Left colon (tissue), 2 donors: ENCODE results near the gene HYDIN. TPM values are rescaled to one million over a fixed set of nuclear protein-coding genes. Genes with fewer than 3 reads are reported as not detected.
A peak's percentile ranks its signal among the peaks of the same experiment; 100 is the strongest.

Source experiments
- ATAC-seq: fragments of 200-7000 bp; cut with Tn5 transposase; one replicate; pipeline ENCODE4 v1.9.1; 2020; ENCODE audit warnings: mild to moderate bottlenecking, moderate library complexity
- DNase-seq, 2 donors: peaks; one replicate each; pipeline ENCODE4 v3.0.0-alpha.2; 2020
- intact Hi-C, 2 donors: fragments of 100-400 bp; cut with DNase I in 1 of 2; cut with micrococcal nuclease in 1 of 2; formaldehyde crosslinking; loops; one replicate each; pipeline versions ENCODE4 v1.11.2 to v1.14.0; 2022; cut with DNase I, micrococcal nuclease
- total RNA-seq, 2 donors: library from RNA; stranded (reverse); fragmentation: NEBNext Ultra II Directional; extraction: Animal tissue kit (Norgen Biotek cat#: 25700); gene quantifications; one replicate each; pipeline ENCODE4 v1.2.1, GENCODE V29; 2021
- donor health status: DM: no; HTN: no; CAD: no.
- donor health status: DM: yes; HTN: yes; CAD: no.

HYDIN gene
- total RNA-seq, 2 donors from 2014 or later = 0.67 to 1.9 TPM

DNA sequence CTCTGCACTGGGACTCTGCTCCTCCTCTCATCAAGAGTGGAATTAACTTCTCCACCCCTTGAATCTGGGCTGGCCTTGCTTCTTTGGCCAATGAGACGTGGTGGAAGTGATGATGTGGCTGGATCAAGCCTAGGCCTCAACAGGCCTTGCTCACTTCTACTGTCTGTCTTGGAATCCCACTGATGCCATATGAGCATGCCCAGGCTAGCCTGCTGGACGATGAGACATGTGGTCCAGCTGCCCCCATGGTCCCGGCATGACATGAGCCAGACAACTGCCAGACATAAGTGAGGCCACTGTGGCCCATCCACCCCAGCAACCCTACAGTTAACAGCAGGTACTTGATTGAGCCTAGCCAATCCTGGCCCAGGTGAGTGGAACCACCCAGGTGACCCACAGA, 448.3 kb downstream of the HYDIN start:
- DNase-seq = no peak
- no peak for ATAC-seq
- intact Hi-C loops = no loop called here

DNA sequence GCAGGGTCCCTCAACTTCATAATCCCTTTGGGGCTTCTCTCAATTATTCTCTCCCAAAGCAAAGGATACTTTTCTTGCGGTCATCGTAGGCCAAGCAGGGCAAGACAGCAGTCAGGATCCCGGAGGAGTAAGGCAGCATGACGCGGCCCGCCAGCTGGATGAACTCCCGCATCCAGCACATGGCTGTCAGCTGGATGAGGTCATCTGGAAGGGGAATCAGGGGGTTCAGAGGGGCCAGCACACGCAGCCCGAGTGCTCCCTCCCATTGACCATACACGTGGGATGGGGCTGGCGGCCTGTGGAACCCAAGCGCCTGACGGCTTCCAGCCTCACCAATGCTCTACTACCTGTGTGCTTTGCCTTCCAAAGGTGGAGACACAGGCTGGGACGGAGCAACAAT, 448.7 kb downstream of the HYDIN start:
- no peak for DNase-seq
- intact Hi-C loops = no loop called here
- no peak for ATAC-seq

DNA sequence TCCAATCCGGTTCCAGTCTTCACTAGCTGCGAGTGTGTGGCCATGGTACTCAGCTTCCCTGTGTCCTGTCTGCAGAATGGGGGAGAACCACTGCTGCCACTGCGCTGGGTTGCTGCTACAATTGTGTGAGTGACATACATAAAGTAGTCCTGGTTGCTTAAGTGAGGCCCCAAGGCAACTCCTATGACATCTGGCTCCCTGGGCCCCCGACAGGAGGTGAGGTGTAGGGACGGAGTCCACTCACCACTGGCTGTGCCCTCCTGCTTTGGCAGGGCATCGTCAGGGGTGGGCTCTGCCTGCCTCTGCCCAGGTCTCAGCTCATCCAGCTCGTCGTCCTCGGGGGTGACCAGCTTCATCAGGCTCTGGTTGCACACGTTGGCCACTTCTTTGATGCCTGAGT, 450.0 kb downstream of the HYDIN start:
- intact Hi-C loops = no loop called here
- ATAC-seq = no peak

DNA sequence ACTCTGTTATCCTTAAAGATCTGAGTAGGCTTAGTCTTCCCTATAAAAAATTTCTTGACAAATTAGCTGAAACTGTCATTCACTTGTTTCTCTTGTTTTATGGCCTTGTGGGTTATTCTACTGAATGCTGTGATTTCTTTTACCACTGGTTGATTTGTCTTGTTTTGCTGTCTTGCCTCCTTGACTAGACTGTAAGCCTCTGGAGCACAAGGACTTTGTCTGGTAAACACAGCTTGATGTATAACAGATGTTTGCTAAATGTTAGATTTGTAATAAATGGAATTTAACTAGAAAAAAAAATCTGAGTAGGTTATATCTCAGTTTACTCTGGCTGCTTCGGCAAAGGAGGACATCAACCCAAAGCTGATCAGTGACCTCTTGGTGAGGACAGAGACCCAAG, 451.2 kb downstream of the HYDIN start:
- no peak for DNase-seq
- intact Hi-C loops = no loop called here
- no peak for ATAC-seq

More for the DNA sequence above, 450.0 kb downstream of the HYDIN start:
- DNase-seq = no peak

DNA sequence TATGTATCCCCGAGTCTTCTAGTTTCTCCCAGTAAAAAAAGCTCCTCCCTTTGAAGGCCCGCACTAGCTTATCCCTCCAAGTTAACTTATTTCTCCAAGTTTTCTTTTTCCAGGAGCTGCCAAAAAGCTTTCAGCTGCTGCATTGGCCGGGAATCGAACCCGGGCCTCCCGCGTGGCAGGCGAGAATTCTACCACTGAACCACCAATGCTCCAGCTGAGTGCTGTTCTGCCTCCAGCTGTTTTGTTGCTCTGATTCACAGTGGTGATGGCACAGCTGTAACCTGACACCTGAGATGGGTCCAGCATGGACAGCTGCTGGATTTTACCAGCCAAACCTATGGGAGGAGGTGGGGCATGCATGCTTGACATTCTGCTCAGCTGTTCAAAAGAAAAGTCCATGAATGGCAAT, 451.6 kb downstream of the HYDIN start:
- DNase-seq (peak in 1 of 2 donors; percentile 21), ATAC-seq (no peak)
- intact Hi-C loops = no loop called here

DNA sequence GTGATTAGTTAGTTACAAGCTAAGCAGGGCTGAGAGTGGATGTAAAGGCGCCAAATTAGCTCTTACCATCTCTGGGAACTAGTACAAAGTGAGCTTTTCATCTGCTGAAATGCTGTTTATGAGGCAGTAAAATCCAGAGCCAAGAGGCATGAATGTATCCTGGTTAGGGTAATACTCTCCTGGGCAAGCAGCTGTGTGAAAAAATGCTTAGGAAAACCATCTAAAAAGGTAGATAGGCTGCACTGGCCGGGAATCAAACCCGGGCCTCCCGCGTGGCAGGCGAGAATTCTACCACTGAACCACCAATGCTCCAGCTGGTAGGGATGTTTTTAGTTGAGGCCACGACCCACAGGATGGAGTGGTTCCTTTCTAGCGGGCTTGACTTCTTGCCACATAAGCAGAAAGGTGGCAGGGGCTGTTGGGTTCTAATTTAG, 452.5 kb downstream of the HYDIN start:
- ATAC-seq (no peak), DNase-seq (no peak)
- intact Hi-C loops = no loop called here

DNA sequence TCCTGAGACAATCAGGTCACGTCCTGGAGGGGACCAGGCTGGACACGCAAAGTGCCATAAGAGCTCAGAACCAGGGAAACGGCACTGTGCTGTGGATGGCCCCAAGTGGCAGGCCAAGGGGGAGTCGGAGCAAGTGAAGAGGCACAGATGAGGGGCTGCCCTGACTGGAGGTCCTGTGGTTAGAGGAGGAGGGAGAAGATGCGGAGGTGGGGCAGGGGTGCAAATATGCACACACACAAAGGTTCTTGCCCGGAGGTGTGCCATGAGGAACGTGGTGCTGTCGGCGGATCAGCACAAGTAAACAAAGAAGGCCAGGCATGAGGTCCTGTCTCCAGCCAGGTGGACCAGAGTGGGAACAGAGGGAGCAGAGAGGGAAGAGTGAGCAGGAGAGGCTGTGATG, 453.0 kb downstream of the HYDIN start:
- no peak for ATAC-seq
- DNase-seq = no peak

DNA sequence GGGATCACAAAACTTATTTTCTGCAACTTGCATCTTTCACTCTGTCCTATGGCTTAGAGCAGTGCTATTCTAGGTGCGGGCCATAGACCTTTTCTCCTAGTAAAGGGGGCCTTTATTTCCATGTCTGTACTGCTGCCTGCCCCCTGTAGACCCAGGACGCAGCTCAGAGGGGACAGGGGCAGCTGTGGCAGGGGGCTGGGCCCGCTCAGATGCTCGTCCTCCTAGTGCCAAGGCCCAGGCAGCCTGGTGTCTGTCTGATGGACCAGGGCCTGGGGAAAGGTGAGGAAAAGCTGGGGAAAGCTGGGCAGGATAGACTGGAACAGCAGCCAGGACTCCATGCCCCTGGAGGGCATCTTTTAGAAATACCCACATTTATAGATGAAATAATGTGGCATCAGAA, 455.1 kb downstream of the HYDIN start:
- intact Hi-C loops = no loop called here
- no peak for ATAC-seq
- no peak for DNase-seq

More for the DNA sequence above, 453.0 kb downstream of the HYDIN start:
- intact Hi-C loops = no loop called here

DNA sequence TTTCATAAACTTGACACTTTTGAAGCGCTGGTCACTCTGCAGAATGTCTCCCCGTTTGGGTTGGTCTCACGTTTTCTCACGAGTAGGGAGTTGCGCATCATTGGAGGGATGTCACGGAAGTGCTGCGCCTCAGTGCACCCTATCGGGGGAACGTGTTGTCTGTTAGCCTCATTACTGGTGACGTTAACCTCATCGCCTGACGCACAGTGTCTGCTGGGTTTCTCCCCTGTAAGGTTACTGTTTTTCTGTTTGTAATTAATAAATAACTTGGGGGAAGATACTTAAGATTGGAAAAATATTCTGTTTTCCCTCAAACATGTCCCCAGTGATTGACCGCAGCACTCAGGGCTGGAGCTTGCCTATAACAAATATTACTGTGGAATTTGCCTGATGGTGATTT, 456.3 kb downstream of the HYDIN start:
- intact Hi-C loops = loop anchor here in 1 of 2 donors (5.0 kb wide), 1 partner anchor 97 kb away; no protein-coding TSS in a partner anchor
- DNase-seq (no peak), ATAC-seq (no peak)

DNA sequence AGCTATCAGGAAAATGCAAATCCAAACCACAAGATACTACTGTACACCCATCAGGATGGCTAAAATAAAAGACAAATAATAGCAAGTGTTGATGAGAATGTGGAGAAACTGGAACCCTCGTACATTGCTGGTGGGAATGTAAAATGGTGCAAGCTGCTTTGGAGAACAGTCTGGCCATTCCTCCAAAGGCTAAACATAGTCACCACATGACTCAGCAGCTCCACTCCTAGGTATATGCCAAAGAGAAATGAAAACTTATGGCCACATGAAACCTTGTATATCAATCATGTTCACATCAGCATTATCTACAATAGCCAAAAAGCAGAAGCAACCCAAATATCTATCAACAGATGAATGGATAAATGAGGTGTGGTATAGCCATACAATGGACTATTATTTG, 458.0 kb downstream of the HYDIN start:
- DNase-seq (no peak), ATAC-seq (no peak)
- intact Hi-C loops = loop anchor here in 1 of 2 donors (5.0 kb wide), 1 partner anchor 95 kb away; no protein-coding TSS in a partner anchor

DNA sequence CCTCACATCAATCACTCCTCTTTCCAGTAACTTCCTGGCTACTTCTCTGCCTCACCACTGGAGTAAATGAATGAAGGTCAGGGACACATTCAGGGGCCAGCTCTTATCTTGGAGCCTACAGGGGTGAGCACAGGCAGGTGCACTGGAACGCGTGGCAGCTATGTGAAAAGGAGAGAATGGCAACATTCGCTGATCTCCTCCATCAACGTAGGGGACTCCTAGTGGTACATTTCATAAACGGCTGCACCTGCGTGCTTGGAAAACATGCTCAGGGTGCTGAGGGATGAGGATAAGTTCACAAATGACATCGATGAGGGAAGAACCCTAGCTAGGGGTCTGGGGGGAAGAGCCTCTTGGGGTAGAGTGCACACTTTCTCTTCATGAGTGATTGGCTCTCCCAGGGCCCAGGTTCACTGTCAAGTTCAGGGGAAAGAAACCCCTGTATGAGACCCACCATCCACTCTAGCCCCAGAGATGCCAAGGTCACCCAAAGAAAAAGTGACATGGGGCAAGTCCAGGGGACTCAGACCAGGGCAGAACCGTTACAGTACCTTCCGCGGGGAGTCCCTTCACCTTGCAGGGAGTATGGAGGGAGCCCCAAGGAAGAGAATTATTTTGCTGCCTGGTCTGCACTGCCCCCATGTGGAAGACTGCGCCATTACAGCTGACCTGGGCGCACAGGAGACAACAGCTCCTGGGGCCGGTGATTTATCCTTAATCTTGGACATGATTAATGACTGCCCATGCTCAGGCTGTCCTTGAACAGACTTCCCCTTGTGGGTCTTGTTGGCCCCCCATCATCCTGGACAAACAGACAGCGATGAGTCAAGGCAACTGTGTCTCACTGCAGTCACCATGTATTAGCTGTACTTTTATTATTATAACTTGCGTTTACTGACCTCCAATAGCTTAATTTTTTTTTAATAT, 459.6 kb downstream of the HYDIN start:
- DNase-seq (peak; percentile 36 to 57), ATAC-seq (peak; percentile 79)
- intact Hi-C loops = loop anchor here in 1 of 2 donors (5.0 kb wide), 1 partner anchor 94 kb away; no protein-coding TSS in a partner anchor

DNA sequence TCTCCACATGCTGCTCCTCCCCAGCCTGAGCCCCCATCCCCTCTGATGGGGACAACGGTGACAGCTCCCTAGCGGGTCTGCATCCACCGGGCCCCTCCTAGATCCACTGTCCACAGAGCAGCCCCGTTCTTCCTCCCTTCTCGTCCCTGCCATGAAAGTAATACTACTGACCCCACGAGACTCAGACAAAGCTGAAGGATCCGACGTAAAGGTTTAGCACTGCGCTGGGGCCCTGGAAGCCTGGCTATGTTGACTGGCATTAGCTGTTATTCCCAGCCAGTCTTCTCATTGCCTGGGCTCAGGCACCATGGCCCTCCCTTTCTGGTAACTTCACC, 460.3 kb downstream of the HYDIN start:
- ATAC-seq (no peak), DNase-seq (no peak)
- intact Hi-C loops = loop anchor here in 1 of 2 donors (5.0 kb wide), 1 partner anchor 93 kb away; no protein-coding TSS in a partner anchor

DNA sequence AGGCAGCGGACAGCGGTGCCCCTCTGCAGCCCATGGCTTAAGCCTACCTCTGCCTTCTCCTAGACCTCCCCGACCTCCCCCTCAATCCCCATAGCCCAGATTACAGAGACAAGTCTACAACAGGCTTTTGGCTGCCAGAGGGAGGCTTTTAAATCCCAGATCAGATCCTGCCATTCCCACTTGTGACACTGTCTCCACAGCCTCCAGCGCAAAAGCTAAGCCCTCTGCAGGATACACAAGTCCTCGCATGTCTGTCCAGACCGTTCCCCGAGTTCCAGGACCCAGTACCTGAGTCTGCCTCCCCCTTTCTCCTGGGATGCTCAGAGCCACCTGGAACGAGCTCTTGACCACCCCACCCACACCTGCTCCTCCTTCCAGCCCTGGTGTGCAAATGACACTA, 460.8 kb downstream of the HYDIN start:
- no peak for ATAC-seq
- DNase-seq = no peak
- intact Hi-C loops = loop anchor here (5.0 to 10.0 kb wide), 2 partner anchors 92 to 95 kb away; no protein-coding TSS in a partner anchor

DNA sequence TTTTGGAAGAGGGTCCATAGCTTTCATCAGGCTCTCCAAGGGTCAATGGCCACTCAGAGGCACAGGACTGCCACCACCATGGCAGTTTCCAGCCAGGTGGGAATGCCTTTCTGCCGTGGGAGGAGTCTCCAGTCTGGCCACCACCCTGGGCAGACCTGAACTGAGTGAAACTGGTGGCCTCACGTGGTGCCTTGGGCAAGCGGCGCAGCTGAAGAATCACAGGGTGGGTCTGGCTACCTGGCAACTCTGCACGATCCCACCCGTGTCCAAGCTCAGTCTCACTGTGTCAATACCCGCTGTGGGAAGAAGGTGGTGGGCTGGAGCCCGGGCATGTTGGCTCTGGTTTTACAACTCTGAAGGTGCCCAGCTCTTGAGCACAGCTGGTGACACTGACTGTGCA, 461.4 kb downstream of the HYDIN start:
- DNase-seq = no peak
- intact Hi-C loops = loop anchor here in 1 of 2 donors (10.0 kb wide), 1 partner anchor 94 kb away; no protein-coding TSS in a partner anchor
- ATAC-seq = no peak

DNA sequence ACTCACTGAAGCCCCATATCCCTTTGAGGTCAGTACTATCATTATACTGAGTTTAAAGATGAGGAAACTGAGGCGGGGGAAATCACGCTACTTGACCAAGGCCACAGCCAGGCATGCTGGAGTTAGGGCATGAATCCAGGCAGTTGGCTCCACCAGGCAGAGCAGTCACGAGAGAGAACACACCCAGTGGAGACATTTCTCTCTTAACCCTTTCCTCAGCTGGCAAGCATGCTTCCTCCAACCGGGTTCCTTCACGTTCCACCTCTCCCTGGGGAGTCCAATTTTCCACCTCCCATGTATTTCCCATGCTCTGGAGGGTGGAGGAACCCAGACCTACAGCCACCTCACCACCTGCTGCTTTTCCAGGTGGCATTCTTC, 462.3 kb downstream of the HYDIN start:
- intact Hi-C loops = loop anchor here in 1 of 2 donors (10.0 kb wide), 1 partner anchor 93 kb away; no protein-coding TSS in a partner anchor
- ATAC-seq (peak; percentile 38), DNase-seq (no peak)

DNA sequence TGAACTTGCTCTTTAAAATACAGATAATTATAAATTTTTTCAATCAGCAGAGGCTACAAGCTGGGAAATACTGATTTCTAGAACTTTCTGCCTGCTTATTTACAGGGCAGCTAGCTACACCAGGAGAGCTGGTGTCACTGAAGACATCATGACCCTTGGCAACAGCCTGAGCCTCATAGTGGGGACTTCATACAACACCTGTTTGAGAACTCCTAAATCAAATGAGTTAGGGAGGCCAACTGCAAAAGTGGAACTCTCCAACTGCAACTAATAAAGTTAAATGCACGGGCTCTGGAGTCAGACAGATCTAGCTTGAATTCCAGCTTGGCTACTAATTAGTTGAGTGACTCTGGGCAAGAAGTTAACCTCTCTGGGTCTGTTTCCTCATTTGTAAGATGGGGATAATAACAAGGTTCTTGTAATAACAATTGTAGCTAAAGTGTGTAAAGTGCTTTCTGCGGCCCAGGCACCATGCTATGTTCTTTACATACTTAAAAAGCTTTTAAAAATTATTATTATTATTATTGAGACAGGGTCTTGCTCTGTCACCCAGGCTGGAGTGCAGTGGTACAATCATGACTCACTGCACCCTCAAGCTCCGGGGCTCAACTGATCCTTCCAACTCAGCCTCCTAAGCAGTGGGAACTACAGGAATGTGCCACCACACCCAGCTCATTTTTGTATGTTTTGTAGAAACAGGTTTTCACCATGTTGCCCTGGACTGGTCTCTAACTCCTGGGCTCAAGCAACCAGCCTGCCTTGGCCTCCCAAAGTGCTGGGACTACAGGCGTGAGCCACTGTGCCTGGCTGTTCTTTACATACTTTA, 462.9 kb downstream of the HYDIN start:
- intact Hi-C loops = loop anchor here in 1 of 2 donors (10.0 kb wide), 1 partner anchor 93 kb away; no protein-coding TSS in a partner anchor
- DNase-seq (no peak), ATAC-seq (no peak)

DNA sequence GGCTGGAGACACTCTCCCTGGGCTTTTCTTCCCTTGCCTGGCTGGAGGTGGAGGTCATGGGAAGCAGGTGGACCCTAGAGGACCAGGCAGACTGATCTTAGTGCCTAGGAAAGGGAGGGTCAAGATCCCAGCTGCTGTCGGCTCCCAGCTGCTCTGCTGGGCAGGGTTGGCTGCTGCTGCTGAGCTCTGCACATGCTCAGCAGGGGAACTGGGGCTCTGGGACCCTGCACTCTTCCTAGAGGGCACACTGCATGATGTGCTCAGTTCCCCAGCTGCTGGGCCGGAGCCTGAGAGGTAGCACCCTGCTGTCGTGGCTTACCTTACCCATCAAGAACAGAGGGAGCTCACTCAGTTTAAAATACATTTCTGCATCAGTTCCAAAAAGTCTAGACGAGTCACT, 463.9 kb downstream of the HYDIN start:
- ATAC-seq (no peak), DNase-seq (no peak)
- intact Hi-C loops = loop anchor here in 1 of 2 donors (10.0 kb wide), 1 partner anchor 92 kb away; no protein-coding TSS in a partner anchor

DNA sequence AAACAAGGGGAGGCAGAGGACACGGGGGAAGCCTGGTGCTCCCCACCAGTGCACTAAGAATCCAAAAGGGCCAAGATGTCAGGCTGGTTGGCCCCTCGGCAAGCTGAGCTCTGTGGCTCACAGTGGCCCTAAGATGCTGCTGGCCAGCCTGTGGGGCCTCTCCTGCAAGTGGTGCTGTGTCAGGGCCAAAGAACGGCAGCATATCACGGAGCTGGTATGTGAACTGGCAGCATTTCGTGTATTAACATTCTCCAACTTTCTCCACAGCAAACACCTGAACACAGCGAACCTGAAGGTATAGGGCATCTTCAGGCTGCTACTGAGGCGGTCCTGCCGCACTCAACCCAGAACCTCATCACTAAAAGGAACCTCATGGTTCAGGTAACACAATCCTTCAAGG, 464.3 kb downstream of the HYDIN start:
- ATAC-seq = no peak
- DNase-seq = no peak
- intact Hi-C loops = loop anchor here in 1 of 2 donors (10.0 kb wide), 1 partner anchor 91 kb away; no protein-coding TSS in a partner anchor

DNA sequence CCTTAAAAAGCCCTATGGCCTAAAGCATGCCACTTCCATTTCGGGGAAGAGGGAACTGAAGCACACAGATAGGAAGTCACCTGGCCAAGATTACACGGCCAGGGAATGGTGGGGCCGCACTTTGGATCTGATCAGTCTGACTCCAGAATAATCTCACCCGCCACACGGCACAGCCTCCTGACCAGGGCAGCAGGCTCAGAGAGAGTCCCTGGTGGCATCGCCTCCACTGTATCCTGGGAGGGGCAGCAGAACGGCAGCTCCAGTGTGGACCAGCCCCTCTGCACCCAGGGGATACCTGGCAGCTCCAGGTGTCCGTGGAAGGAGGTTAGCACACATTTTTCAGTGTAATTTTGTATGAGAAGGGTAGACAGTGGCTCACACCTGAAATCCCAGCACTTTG, 465.0 kb downstream of the HYDIN start:
- intact Hi-C loops = loop anchor here in 1 of 2 donors (10.0 kb wide), 1 partner anchor 91 kb away; no protein-coding TSS in a partner anchor
- ATAC-seq (no peak), DNase-seq (no peak)
